Measurements from ENCODE around the gene NEK1. TPM values are rescaled to one million over a fixed set of nuclear protein-coding genes. Genes with fewer than 3 reads are reported as not detected.
"Not testable (repeated sequence)": the region's sequence is repeated elsewhere in the genome, so short reads cannot be mapped to it uniquely, and the experiment has no call there.

NEK1 gene
- total RNA-seq, 1 donor from 2014 or later: 11.0 TPM

DNA sequence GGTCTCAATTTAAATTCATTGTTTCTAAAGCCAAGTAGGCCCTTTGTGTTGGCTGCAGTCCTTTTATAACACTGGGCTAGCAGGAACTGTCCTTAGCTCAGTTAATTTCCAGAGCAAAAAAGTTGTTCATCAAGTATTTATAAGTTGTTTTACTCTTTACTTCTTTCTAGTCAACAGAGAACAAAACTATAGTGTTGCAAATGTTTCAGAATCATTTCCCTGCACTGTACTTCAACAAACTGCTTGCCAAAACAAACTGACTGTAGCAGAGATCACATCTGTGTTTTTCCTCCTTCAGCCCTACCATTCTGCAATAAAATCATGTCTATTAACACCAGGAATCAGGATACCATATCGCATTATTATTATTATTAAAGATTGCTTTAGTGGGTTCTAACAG is 173.1 kb downstream of the NEK1 start:
- intact Hi-C loops (cut with DNase I): no loop called here
- Histone ChIP-seq H3K27ac (no peak overlapping the region), H3K4me3 (no peak overlapping the region), H3K4me1 (peaks cover 0 to 3% of the 10 kb centered on the region in 2 donors), H3K9me3 (peaks cover 0 to 15% of the 10 kb centered on the region in 2 donors), H3K27me3 (no peaks in the 10 kb centered on the region), H3K36me3 (peaks cover 0 to under 1% of the 10 kb centered on the region in 2 donors)
- DNase-seq (ENCODE audit: low spot score in 2 of 2): no peak
- TF ChIP-seq, protein P1, sequence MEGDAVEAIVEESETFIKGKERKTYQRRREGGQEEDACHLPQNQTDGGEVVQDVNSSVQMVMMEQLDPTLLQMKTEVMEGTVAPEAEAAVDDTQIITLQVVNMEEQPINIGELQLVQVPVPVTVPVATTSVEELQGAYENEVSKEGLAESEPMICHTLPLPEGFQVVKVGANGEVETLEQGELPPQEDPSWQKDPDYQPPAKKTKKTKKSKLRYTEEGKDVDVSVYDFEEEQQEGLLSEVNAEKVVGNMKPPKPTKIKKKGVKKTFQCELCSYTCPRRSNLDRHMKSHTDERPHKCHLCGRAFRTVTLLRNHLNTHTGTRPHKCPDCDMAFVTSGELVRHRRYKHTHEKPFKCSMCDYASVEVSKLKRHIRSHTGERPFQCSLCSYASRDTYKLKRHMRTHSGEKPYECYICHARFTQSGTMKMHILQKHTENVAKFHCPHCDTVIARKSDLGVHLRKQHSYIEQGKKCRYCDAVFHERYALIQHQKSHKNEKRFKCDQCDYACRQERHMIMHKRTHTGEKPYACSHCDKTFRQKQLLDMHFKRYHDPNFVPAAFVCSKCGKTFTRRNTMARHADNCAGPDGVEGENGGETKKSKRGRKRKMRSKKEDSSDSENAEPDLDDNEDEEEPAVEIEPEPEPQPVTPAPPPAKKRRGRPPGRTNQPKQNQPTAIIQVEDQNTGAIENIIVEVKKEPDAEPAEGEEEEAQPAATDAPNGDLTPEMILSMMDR (IDR thresholded peaks at IDR 0.05): no peak

DNA sequence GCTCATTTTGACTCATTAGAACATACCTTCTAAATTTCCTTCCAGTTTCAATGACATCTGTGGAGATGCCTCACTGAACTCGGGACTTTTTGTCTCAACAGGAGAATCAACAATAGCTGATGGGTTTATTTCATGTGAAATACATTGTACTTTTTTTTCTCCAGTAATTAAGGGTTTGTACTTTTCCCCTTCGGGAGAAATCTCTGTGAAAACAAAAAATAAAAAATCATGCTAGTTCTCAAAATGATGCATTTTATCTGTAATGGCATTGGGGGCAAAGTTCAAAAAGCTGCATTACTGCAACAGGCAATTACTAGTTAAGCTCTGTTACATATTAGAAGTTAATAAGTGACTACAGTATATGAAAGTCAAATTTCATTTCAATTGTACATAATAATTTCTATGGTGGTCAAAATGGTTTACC is 174.3 kb downstream of the NEK1 start:
- intact Hi-C loops (cut with DNase I): no loop called here
- H3K4me1 ChIP-seq: peaks cover 0 to 3% of the 10 kb centered on the region in 2 donors
- H3K27me3 ChIP-seq: no peaks in the 10 kb centered on the region
- TF ChIP-seq, protein P1 (IDR thresholded peaks at IDR 0.05): no peak
- H3K36me3 ChIP-seq: peaks cover 0 to 1% of the 10 kb centered on the region in 2 donors
- no peak for DNase-seq (ENCODE audit: low spot score in 2 of 2)
- no peak overlapping the region for H3K27ac ChIP-seq
- peaks cover 0 to 5% of the 10 kb centered on the region in 2 donors for H3K9me3 ChIP-seq
- no peak overlapping the region for H3K4me3 ChIP-seq

DNA sequence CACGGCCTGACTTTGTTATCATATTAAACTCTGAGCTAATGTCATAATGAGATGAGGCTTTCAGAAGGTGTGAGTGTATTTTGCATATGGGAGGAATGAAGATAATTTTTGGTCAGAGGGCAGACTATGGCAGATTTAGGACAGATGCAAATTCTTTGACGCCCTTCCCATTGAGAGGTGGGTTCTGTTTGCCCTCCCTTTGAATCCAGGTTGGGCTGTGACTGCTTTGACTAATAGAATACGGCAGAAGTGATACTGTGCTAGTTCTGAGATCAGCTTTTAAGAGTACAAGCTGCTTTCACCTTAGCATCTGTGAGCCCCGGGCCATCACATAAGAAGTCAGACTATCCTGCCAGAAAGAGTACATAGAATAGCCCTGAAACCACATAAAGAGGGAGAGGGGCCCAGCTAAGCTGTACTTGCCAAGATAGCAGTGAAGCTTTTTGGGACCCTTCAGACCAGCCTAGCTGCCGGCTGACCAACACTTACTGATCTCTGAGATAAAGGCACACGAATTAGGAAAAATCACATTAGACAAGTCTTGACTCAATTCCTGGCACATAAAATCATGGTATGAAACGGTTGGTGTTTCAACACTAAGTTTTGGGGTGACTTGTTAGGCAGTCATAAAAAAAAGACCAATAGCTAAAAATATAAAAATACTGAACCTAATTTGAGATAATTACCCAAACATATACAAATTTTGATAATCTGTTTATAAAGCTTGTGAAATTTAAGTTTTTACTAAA is 174.9 kb downstream of the NEK1 start:
- DNase-seq (ENCODE audit: low spot score in 2 of 2): no peak
- intact Hi-C loops (cut with DNase I): no loop called here
- H3K4me3 ChIP-seq: no peak overlapping the region
- peaks cover 0 to 3% of the 10 kb centered on the region in 2 donors for H3K4me1 ChIP-seq
- no peaks in the 10 kb centered on the region for H3K27me3 ChIP-seq
- TF ChIP-seq, protein P1 (IDR thresholded peaks at IDR 0.05): no peak
- H3K9me3 ChIP-seq: no peaks in the 10 kb centered on the region
- peaks cover 0 to 3% of the 10 kb centered on the region in 2 donors for H3K36me3 ChIP-seq
- no peak overlapping the region for H3K27ac ChIP-seq

- Histone ChIP-seq H3K9me3 (no peaks in the 10 kb centered on the region), H3K27ac (no peak overlapping the region), H3K36me3 (peaks cover 0 to 3% of the 10 kb centered on the region in 2 donors), H3K27me3 (no peaks in the 10 kb centered on the region), H3K4me1 (peaks cover 0 to 3% of the 10 kb centered on the region in 2 donors), H3K4me3 (no peak overlapping the region)
- TF ChIP-seq, protein P1 (IDR thresholded peaks at IDR 0.05): no peak
- no peak for DNase-seq (ENCODE audit: low spot score in 2 of 2)
- intact Hi-C loops (cut with DNase I): no loop called here
These were observed 175.6 kb downstream of the NEK1 start for GRCh38 chr4:169436734-169437133.

- H3K4me3 ChIP-seq: no peak overlapping the region
- DNase-seq (ENCODE audit: low spot score in 2 of 2): no peak
- no peaks in the 10 kb centered on the region for H3K27me3 ChIP-seq
- TF ChIP-seq, protein P1 (IDR thresholded peaks at IDR 0.05): no peak
- H3K36me3 ChIP-seq: peaks cover 3 to 6% of the 10 kb centered on the region in 2 donors
- no peaks in the 10 kb centered on the region for H3K4me1 ChIP-seq
- H3K9me3 ChIP-seq: no peaks in the 10 kb centered on the region
- intact Hi-C loops (cut with DNase I): no loop called here
- H3K27ac ChIP-seq: no peak overlapping the region
These were observed 184.0 kb downstream of the NEK1 start for GRCh38 chr4:169428376-169428775.

- H3K4me1 ChIP-seq; H3K36me3 ChIP-seq; DNase-seq (ENCODE audit: low spot score in 2 of 2); intact Hi-C loops (cut with DNase I); H3K27me3 ChIP-seq; H3K9me3 ChIP-seq; H3K27ac ChIP-seq; H3K4me3 ChIP-seq: not testable (repeated sequence)
These were observed 184.7 kb downstream of the NEK1 start for GRCh38 chr4:169427727-169428126.
